Prostate gland (tissue), 2 donors: Measurements from ENCODE around the gene AUTS2.

Experiments
- CTCF ChIP-seq, 4 experiments: fragments of 200-600 bp in 2 of 4; fragments of 450-650 bp in 2 of 4; sonication (generic) in 2 of 4; IDR thresholded peaks; 1 replicate in 3 of 4; 2 replicates in 1 of 4; pipeline ENCODE4 v1.5.1; 2016 to 2019; ENCODE audit warnings: antibody characterized with exemption in 4 of 4, mild to moderate bottlenecking in 2 of 4, moderate library complexity in 2 of 4
- POLR2A ChIP-seq: fragments of 450-650 bp; IDR thresholded peaks from one replicate; pipeline ENCODE4 v1.6.1; 2016; ENCODE audit warnings: antibody characterized with exemption, mild to moderate bottlenecking
- POLR2AphosphoS5 ChIP-seq: sonication (generic); formaldehyde crosslinking; IDR thresholded peaks from one replicate; pipeline ENCODE4 v1.6.1; 2017; ENCODE audit warnings: antibody characterized with exemption

GRCh38 chr7:69789563-69789962, 191.3 kb downstream of the AUTS2 start:
- TF ChIP-seq CTCF (IDR thresholded peaks at IDR 0.05), result no peak
- no peak for TF ChIP-seq POLR2A
- no peak for TF ChIP-seq POLR2AphosphoS5
